Fibroblast of pulmonary artery (primary cell): ENCODE results near the gene FAM131C.

Source experiments
- DNase-seq: peaks from one replicate; pipeline ENCODE4 v3.0.0-alpha.2; 2010; ENCODE audit warnings: low read depth
- H3K4me3 ChIP-seq: replicated peaks from 2 replicates; pipeline ENCODE4 v1.5.1; 2011; ENCODE audit warnings: low read depth, mild to moderate bottlenecking, control low read depth, low read length, moderate library complexity
- TF ChIP-seq, protein P1 (sequence below): IDR thresholded peaks from 2 replicates; pipeline ENCODE4 v1.5.1; 2011; ENCODE audit warnings: mild to moderate bottlenecking, control low read depth, low read length, inconsistent platforms; ENCODE audit errors: missing control alignments

The FAM131C gene

DNA sequence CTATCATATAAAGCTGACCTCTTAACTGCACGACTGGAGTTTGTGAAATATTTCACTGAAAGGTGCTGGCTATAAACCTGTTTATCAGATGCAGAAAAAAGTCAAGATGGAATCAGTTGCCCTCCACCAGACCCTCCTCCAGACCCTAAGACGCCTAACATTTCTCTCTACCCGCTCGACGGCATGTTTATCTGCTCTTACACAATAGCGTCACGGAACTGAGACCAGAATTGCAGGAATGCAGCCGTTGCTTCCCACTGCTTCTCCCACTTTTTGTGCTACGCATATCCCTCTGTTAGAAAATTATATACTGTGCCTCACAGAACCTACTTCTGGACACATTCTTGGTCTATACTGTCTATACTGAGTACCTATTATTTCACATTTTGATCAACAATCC is 28.2 kb upstream of the FAM131C start:
- TF ChIP-seq, protein P1, sequence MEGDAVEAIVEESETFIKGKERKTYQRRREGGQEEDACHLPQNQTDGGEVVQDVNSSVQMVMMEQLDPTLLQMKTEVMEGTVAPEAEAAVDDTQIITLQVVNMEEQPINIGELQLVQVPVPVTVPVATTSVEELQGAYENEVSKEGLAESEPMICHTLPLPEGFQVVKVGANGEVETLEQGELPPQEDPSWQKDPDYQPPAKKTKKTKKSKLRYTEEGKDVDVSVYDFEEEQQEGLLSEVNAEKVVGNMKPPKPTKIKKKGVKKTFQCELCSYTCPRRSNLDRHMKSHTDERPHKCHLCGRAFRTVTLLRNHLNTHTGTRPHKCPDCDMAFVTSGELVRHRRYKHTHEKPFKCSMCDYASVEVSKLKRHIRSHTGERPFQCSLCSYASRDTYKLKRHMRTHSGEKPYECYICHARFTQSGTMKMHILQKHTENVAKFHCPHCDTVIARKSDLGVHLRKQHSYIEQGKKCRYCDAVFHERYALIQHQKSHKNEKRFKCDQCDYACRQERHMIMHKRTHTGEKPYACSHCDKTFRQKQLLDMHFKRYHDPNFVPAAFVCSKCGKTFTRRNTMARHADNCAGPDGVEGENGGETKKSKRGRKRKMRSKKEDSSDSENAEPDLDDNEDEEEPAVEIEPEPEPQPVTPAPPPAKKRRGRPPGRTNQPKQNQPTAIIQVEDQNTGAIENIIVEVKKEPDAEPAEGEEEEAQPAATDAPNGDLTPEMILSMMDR: no peak
- no peak overlapping the region for H3K4me3 ChIP-seq
- peak; percentile 65 for DNase-seq

DNA sequence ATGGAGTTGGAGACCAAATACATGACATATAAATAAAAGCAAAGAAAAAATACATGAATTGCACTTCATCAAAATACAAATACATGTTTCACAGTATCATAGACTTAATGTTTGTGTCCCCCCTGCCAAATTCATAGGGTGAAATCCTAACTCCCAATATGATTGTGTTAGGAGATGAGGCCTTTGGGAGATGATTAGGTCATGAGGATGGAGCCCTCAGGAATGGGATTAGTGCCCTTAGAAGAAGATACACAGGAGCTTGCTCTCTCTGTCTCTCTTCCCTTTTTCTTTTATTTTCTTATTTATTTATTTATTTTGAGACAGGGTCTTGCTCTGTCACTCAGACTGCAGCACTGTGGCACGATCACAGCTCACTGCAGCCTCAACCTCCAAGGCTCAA is 26.0 kb upstream of the FAM131C start:
- H3K4me3 ChIP-seq: no peak overlapping the region
- DNase-seq: no peak
- TF ChIP-seq, protein P1: no peak

DNA sequence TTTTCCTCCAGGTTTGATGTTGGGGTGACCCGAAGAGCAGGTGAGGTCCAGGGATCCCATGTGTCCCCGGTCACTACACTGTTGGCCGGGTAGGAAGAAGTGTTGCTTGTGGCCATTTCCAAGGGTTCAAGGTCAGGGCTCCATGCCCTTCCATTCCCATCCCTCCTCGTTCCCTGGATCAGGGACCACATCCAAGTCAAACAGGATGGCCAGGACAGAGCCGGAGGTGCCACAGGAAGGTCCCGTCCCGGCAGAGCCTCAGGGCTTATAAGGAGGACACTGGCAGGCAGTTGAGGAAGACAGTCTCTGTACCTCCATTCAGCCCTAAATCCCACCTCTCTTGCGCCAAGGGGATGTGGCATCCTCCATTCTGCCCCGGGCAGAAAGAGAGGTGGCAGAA is 22.0 kb upstream of the FAM131C start:
- TF ChIP-seq, protein P1: no peak
- H3K4me3 ChIP-seq: no peak overlapping the region
- DNase-seq: no peak

DNA sequence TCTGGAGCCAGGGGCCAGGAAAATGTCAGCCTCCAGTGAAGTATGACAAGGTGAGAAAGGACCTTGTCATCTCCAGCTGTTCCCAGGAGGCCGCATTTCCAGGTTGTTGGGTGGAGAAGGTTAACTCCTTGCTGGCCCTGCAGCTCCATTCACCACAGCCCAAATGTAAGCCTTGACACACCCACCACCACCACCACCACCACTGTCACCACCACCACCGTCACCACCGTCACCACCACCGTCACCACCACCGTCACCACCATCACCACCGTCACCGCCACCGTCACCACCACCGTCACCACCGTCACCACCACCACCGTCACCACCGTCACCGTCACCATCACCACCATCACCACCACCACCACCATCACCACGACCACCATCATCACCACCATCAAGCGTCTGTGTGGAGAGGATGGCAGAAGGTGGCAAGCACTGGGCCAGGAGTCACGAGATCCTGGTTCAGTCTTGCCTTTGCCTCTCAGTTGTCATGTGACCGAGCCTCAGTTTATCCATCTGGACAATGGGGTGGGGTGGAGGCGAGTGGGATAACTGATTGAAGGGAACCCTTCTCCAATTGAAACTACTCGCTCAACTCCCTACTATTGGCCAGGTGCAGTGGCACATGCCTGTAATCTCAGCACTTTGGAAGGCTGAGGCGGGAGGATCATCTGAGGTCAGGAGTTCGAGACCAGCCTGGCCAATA is 21.2 kb upstream of the FAM131C start:
- TF ChIP-seq, protein P1: no peak
- DNase-seq: no peak
- H3K4me3 ChIP-seq: no peak overlapping the region

DNA sequence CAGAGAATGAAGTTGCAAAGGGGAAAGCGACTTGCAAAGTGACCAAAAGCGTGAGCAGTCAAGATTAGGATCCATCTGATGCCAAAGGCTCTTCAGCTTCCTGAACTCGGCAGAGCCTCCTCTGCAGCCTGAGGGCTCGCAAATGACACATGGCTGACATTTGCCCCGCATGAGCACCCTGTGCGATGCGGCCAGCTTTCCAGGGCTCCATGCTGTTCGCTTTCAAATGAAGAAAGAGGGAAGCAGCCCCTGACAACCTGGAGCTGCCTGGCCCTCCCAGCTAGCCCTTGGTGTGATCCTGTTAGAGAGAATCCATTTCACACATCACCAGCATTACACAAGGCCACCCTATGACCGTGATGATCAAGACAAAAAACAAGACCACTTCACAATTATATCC is 20.2 kb upstream of the FAM131C start:
- DNase-seq: no peak
- H3K4me3 ChIP-seq: no peak overlapping the region
- TF ChIP-seq, protein P1: no peak

DNA sequence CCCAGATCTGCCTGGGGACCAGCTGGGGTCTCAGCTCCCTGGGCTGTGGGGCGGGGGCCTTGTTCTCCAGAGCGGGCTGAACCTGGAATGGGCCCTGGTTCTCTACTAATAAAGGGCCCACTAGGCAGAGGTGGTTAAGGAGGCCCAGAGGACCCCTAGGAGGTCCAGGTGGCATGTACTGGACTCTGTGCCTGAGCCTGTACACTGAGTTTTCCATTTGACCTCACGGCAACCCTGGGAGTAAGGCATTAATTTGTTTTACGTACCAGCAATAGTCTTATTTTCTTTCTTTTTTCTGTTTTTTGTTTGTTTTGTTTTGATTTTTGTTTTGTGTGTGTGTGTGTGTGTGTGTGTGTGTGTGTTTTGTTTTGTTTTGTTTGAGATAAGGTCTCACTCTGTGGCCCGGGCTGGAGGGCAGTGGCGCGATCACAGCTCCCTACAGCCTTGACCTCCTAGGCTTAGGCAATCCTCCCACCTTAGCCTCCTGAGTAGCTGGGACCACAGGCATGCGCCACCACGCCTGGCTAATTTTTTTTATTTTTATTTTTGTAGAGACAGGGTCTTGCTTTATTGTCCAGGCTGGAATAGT is 19.6 kb upstream of the FAM131C start:
- H3K4me3 ChIP-seq: no peak overlapping the region

More for the DNA sequence above, 19.6 kb upstream of the FAM131C start:
- TF ChIP-seq, protein P1: no peak
- no peak for DNase-seq
